HG02973 (cell line): ENCODE data around the gene RBM47.
"Not testable (repeated sequence)": the region's sequence is repeated elsewhere in the genome, so short reads cannot be mapped to it uniquely, and the experiment has no call there.

Experiments
- ATAC-seq: cut with Tn5 transposase; IDR thresholded peaks from one replicate; pipeline ENCODE4 v1.9.1; 2021; ENCODE audit warnings: moderate library complexity; ENCODE audit not compliant: unreplicated experiment

RBM47 gene

GRCh38 chr4:40564815-40565483 is 64.7 kb downstream of the RBM47 start:
- no peak for ATAC-seq

DNA sequence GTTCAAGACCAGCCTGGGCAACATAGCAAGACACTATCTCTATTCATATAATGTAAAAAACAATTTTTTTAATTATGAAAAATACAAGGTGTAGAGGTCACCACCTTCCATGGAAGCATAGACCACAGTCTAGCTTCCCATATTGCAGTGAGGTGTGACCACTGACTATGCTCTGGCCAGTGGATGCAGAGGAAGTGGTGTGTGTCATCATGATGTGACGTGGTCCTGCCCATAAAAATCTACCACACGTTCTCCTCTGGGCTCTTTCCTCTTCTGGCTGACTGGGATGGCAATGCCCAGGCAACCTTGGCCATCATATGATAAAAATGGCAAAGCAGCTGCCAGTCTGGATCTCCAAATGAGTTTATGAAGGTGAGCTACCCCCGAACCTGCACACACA is 65.7 kb downstream of the RBM47 start:
- ATAC-seq: no peak

- ATAC-seq: no peak
Observed at GRCh38 chr4:40563401-40563800, 66.3 kb downstream of the RBM47 start.

DNA sequence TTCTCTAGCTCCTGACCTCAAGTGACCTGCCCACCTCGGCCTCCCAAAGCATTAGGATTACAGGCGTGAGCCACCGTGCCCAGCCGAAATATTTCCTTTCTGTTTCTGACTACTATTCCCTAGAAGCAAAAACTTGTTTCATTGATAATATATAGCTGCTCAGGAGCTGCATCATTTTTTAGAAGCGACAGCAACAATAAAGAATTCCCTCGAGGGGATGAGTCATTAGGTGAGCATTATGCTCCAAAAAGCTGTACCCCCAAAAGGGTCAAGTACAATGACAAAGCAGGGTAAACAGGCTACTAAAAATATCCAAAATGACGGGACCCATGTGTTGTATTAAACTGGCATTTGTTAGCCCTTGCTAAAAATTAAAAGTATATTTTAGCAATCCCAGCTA is 67.0 kb downstream of the RBM47 start:
- ATAC-seq: no peak

- ATAC-seq: no peak
Observed at GRCh38 chr4:40562208-40562607, 67.5 kb downstream of the RBM47 start.

- not testable (repeated sequence) for ATAC-seq
Observed at GRCh38 chr4:40561543-40562177, 68.0 kb downstream of the RBM47 start.

DNA sequence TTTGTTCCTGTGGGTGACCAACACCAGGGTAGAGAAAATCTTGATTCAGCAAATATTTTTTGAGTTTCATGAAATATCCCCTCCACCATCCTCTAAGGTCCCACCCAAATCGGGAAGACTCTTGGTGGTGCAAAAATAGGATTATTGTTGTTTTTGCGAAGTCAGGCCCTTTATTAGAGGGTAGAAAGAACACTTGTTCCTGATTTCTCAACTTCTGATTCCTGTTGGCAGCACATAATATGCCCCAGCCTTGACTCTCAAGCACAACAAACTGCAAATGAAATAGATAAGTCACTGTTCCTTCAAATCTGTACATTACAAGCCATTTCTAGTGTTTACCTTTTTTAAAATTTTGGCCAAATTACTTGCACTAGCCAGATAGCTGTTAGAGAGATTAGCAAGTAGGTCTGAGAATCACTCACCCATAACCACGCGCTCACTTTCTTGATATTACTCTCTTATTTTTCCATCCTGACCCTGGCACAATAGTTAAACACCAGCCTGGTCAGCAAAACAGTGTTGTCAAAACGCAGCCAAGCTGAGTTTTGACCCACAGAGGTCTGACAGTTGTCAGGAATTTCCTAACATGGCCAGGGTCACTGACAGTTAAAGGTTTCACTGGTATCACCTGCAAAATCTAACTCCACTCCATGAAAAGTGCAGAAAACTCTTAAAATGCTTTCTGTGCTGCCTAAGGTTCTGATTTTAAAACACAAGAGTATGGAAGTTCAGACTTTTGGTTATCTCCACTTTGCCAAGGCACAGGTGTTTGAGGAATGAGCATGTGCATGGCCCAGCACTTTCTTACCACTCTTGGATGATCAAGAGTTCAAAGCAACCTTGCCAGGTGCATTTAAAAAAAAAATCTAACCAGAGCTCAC is 69.8 kb downstream of the RBM47 start:
- peak; percentile 55 for ATAC-seq

GRCh38 chr4:40557736-40558135 is 71.9 kb downstream of the RBM47 start:
- no peak for ATAC-seq

DNA sequence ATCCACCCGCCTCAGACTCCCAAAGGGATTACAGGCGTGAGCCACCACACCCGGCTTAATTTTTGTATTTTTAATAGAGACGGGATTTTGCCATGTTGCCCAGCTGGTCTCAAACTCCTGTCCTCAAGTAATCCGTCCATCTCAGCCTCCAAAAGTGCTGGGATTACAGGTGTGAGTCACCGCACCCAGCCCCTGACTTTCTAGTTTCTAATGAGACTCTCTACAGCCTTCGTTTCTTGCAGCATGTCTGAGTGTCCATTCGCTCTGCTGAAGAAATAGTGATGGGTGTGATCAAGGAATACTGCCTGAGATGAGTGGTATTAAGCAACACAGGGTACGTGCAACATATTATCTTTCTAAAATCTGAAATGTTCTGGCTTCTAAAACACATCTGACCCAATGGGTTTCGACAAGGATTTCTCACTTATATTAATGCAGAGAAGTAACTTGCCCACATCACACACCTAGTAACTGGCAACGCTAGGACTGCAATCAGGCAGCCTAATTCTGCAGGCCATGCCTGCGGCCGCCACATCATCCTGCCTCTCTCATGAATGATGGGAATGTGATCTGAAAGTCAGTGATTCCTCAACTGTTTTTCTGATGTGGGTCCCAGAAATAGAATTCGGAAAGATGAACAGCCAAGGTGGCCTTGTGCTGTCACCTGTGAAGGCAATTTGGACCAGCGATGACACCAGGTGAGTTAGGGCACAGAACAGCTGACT is 74.3 kb downstream of the RBM47 start:
- ATAC-seq: no peak

DNA sequence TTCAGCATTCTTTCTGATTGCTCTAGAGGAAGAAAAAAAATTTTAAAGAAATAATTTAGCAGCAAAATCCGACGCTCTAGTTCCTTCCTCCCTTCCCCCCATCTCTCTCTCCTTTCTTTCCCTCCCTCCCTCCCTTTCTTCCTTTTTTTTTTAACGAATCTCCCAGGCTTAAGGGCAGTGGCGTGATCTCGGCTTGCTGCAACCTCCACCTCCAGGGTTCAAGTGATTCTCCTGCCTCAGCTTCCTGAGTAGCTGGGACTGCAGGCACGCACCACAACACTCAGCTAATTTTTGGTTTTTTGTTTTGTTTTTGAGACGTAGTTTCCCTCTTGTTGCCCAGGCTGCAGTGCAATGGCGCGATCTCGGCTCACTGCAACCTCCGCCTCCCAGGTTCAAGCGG is 75.0 kb downstream of the RBM47 start:
- not testable (repeated sequence) for ATAC-seq

DNA sequence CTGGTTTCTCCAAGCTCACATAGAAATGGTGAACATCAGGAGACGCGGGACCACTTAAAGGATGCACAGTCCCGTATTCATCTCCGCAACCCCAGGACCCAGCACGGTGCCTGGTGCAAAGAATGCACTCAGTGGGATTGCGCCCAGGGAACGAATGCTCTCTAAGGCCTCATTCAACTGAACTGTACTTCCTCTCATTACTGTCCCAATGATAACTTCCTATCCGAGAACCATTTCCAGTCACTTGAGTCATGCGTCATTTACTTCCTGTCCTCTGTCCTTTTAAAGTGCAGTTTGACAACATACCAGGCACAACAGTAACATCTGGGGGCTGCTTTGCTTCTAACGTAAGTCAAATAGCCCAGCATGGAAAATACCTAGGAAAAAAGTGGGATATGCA is 75.7 kb downstream of the RBM47 start:
- ATAC-seq: no peak

DNA sequence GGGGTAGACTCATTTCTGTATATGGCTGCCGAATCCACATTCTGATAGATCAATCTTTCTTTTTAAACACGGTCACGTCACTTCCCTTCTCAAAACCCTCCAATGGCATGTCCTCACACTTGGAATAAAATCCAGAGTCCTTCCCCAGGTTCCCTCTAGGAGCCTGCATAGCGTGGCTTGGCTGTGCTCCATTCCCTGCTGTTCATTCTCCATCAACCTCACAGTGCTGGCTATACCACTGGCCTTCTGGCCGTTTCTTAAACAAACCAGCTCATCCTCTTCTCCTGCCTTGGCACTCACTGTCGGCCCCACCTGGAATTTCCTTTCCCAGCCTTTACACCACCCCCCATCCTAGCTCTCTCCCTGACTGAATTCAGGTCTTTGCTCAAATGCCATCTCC is 77.1 kb downstream of the RBM47 start:
- ATAC-seq: no peak

DNA sequence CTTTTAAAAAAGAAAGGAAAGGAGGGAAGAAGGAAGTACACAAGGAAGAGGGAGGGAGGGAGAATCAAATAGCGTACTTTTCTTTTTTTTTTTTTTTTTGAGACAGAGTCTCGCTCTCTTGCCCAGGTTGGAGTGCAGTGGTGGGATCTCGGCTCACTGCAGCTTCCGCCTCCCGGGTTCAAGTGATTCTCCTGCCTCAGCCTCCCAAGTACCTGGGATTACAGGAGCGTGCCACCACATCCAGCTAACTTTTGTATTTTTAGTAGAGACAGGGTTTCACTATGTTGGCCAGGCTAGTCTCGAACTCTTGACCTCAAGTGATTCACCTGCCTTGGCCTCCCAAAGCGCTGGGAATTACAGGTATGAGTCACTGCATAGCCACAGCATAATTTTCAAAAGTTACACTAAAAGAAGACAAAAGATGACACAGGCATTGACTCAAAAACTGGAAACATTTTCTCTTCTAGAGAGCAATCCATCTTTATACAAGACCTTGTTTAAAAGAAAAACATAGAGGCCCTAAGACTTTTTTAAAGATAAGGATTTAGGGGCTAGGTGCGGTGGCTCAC is 78.0 kb downstream of the RBM47 start:
- ATAC-seq: not testable (repeated sequence)

- peak; percentile 63 for ATAC-seq
Observed at GRCh38 chr4:40550948-40551462, 78.7 kb downstream of the RBM47 start.

DNA sequence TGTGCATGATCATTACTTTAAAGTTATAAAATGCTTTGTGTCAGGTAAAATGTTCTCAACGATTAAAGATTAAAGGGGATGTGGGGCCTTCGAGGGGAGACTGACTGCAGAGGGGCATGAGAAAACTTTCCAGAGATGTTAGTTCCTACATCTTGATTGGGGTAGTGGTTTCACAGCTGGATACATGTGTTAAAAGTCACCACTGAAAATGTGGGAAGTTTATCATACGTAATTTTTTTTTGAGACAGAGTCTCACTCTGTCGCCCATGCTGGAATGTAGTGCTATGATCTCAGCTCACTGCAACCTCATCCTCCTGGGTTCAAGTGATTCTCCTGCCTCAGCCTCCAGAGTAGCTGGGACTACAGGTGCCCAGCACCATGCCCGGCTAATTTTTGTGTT is 79.5 kb downstream of the RBM47 start:
- ATAC-seq: no peak

- ATAC-seq: no peak
Observed at GRCh38 chr4:40548256-40548655, 81.4 kb downstream of the RBM47 start.

DNA sequence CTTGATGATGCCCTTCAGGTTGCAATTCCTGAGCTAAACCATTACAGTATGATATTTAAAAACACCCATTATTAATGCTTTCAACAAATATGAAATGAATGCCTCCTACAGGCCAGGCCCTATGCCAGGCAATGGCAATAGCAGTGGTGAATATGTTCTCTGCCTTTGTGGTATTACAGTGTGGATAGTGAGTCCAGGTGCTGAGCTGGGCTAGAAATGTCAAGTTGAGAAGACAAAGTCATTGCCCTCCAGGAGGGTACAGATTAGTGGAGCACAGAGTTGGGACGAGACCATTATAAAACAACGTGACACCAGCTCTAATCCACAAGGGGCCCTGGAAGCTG is 81.9 kb downstream of the RBM47 start:
- ATAC-seq: no peak

- no peak for ATAC-seq
Observed at GRCh38 chr4:40546969-40547788, 82.5 kb downstream of the RBM47 start.

DNA sequence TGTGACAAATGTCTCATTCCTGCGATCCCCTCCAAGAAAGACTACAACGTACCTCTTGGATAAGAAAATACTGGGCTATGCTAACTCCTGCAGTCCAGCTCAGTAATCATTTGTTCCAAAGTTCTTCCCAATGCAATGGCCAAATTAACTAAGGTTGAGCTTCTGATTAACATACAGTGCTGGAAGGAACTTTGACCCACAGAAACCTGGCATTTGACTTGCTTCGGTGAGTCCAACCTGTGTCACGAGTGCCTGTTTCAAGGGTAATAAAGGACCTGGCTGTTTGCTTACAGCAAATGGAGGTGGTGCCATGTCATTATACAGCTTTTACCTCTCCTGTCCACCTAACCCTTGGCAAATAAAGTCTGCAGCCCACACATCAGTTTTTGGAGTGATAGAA is 83.2 kb downstream of the RBM47 start:
- ATAC-seq: no peak

DNA sequence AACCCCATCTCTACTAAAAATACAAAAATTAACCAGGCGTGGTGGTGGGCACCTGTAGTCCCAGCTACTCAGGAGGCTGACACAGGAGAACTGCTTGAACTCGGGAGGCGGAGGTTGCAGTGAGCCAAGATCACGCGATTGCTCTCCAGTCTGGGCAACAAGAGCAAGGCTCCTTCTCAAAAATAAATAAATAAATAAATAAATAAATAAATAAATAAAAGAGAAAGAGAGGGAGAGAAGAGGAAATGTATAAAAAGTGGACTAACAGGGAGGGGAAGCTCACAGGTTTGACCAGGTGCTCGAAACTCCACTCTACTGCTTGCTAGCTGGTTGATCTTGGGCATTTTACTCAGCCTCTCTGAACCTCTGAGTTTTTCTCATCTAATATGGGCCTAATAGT is 84.2 kb downstream of the RBM47 start:
- ATAC-seq: not testable (repeated sequence)
